ENCODE data around the gene VIT.

The VIT gene

GRCh38 chr2:36658277-36658748, 38.2 kb upstream of the VIT start:
- DNase-seq (ENCODE audit: low read depth in 2 of 2) = no peak
- TF ChIP-seq CTCF (IDR thresholded peaks at IDR 0.05; ENCODE audit: low read depth, low read length) = no peak
- no peak overlapping the region for H3K4me3 ChIP-seq (replicated peaks in 1 of 2; ENCODE audit: low read depth in 2 of 2, low read length in 2 of 2)

- no peak overlapping the region for H3K4me3 ChIP-seq (replicated peaks in 1 of 2; ENCODE audit: low read depth in 2 of 2, low read length in 2 of 2)
- no peak for TF ChIP-seq CTCF (IDR thresholded peaks at IDR 0.05; ENCODE audit: low read depth, low read length)
- DNase-seq (ENCODE audit: low read depth in 2 of 2) = no peak
These were observed 37.3 kb upstream of the VIT start for GRCh38 chr2:36659218-36659617.

- peak in 1 of 2 donors; percentile 46 for DNase-seq (ENCODE audit: low read depth in 2 of 2)
- H3K4me3 ChIP-seq (replicated peaks in 1 of 2; ENCODE audit: low read depth in 2 of 2, low read length in 2 of 2) = no peak overlapping the region
- TF ChIP-seq CTCF (IDR thresholded peaks at IDR 0.05; ENCODE audit: low read depth, low read length) = no peak
These were observed 36.6 kb upstream of the VIT start for GRCh38 chr2:36659872-36660312.

GRCh38 chr2:36662638-36663037, 33.9 kb upstream of the VIT start:
- DNase-seq (ENCODE audit: low read depth in 2 of 2) = no peak
- H3K4me3 ChIP-seq (replicated peaks in 1 of 2; ENCODE audit: low read depth in 2 of 2, low read length in 2 of 2) = no peak overlapping the region
- TF ChIP-seq CTCF (IDR thresholded peaks at IDR 0.05; ENCODE audit: low read depth, low read length) = no peak

GRCh38 chr2:36663295-36663694, 33.2 kb upstream of the VIT start:
- DNase-seq (ENCODE audit: low read depth in 2 of 2) = no peak
- no peak for TF ChIP-seq CTCF (IDR thresholded peaks at IDR 0.05; ENCODE audit: low read depth, low read length)
- no peak overlapping the region for H3K4me3 ChIP-seq (replicated peaks in 1 of 2; ENCODE audit: low read depth in 2 of 2, low read length in 2 of 2)

- H3K4me3 ChIP-seq (replicated peaks in 1 of 2; ENCODE audit: low read depth in 2 of 2, low read length in 2 of 2) = no peak overlapping the region
- peak; percentile 69 for TF ChIP-seq CTCF (IDR thresholded peaks at IDR 0.05; ENCODE audit: low read depth, low read length)
- DNase-seq (ENCODE audit: low read depth in 2 of 2) = peak; percentile 90 to 92
These were observed 32.4 kb upstream of the VIT start for GRCh38 chr2:36663851-36664695.
